GM23248 (cell line): Measurements from ENCODE around the gene CEACAM18. TPM values are rescaled to one million over a fixed set of nuclear protein-coding genes. Genes with fewer than 3 reads are reported as not detected.

Experiments used
- DNase-seq: peaks from one replicate; pipeline ENCODE4 v3.0.0-alpha.2; 2015
- H2AFZ ChIP-seq: fragments of 200-600 bp; sonication (generic); 2 replicates; pipeline ENCODE4 v1.6.1; 2016; ENCODE audit warnings: antibody characterized with exemption
- H3F3A ChIP-seq: fragments of 200-600 bp; sonication (generic); 2 replicates; pipeline ENCODE4 v1.6.1; 2016; ENCODE audit warnings: mild to moderate bottlenecking, antibody characterized with exemption, mixed run types; ENCODE audit not compliant: insufficient read depth
- H3K27ac ChIP-seq: fragments of 200-600 bp; sonication (generic); 2 replicates; pipeline ENCODE4 v1.5.1; 2016; ENCODE audit warnings: mild to moderate bottlenecking
- H3K27me3 ChIP-seq: fragments of 200-600 bp; sonication (generic); replicated peaks from 2 replicates; pipeline ENCODE4 v1.6.1; 2016; ENCODE audit warnings: mild to moderate bottlenecking; ENCODE audit not compliant: insufficient read depth
- H3K36me3 ChIP-seq: fragments of 200-600 bp; sonication (generic); 2 replicates; pipeline ENCODE4 v1.6.1; 2016; ENCODE audit warnings: low read depth, mild to moderate bottlenecking
- H3K4me1 ChIP-seq: fragments of 200-600 bp; sonication (generic); 2 replicates; pipeline ENCODE4 v1.6.1; 2016; ENCODE audit warnings: mild to moderate bottlenecking; ENCODE audit not compliant: insufficient read depth
- H3K4me2 ChIP-seq: fragments of 200-600 bp; sonication (generic); one replicate; pipeline ENCODE4 v1.6.1; 2016; ENCODE audit warnings: mild to moderate bottlenecking; ENCODE audit not compliant: unreplicated experiment
- H3K4me3 ChIP-seq: fragments of 200-600 bp; sonication (generic); 2 replicates; pipeline ENCODE4 v1.5.1; 2016; ENCODE audit warnings: mild to moderate bottlenecking
- H3K79me2 ChIP-seq: fragments of 200-600 bp; sonication (generic); 2 replicates; pipeline ENCODE4 v1.6.1; 2016; ENCODE audit warnings: mild to moderate bottlenecking; ENCODE audit not compliant: insufficient read depth
- H3K9ac ChIP-seq: fragments of 200-600 bp; sonication (generic); 2 replicates; pipeline ENCODE4 v1.6.1; 2016; ENCODE audit warnings: mild to moderate bottlenecking
- H3K9me2 ChIP-seq: fragments of 200-600 bp; sonication (generic); 2 replicates; pipeline ENCODE4 v1.6.1; 2016; ENCODE audit warnings: mixed run types, mild to moderate bottlenecking, moderate library complexity; ENCODE audit not compliant: insufficient read depth
- H3K9me3 ChIP-seq: fragments of 200-600 bp; sonication (generic); one replicate; pipeline ENCODE4 v1.6.1; 2017; ENCODE audit warnings: low read depth
- H4K20me1 ChIP-seq: fragments of 200-600 bp; sonication (generic); 2 replicates; pipeline ENCODE4 v1.6.0; 2016; ENCODE audit not compliant: insufficient read depth
- EZH2 ChIP-seq: fragments of 200-600 bp; sonication (generic); IDR thresholded peaks from 2 replicates; pipeline ENCODE4 v1.6.1; 2018; ENCODE audit warnings: antibody characterized with exemption, mild to moderate bottlenecking; ENCODE audit not compliant: insufficient read depth, poor library complexity, severe bottlenecking
- EZH2phosphoT487 ChIP-seq: fragments of 200-600 bp; sonication (generic); IDR thresholded peaks from 2 replicates; pipeline ENCODE4 v1.6.1; 2018; ENCODE audit warnings: antibody characterized with exemption, moderate library complexity, mild to moderate bottlenecking, low read depth; ENCODE audit not compliant: insufficient read depth
- WGBS, 2 experiments: methylation state at CpG; one replicate each; pipeline ENCODE4 v1.1.6; 2015 to 2017; ENCODE audit warnings: low lambda C conversion rate in 2 of 2, low coverage in 1 of 2; ENCODE audit errors: missing lambda C conversion rate in 2 of 2; 5-methylcytosine and 5-hydroxymethylcytosine counted together
- in situ Hi-C: fragments of 300-500 bp; cut with MboI; formaldehyde crosslinking; loops from 2 replicates; pipeline ENCODE4 v1.15.0; 2020
- polyA plus RNA-seq: library from polyadenylated mRNA; unstranded; fragments of >200 nt; fragmentation: Nextera tagmentation; extraction: Ambion mirVana; gene quantifications from 2 replicates; pipeline ENCODE4 v1.2.1, GENCODE V29; 2016
- total RNA-seq: library from RNA; depleted of rRNA; stranded (reverse); fragments of >200 nt; shearing (Covaris generic); gene quantifications from 2 replicates; pipeline ENCODE4 v1.2.3, GENCODE V29; 2014; rRNA removed

CEACAM18 gene
- total RNA-seq (not detected in 2 replicates), polyA plus RNA-seq (not detected in 2 replicates)

DNA sequence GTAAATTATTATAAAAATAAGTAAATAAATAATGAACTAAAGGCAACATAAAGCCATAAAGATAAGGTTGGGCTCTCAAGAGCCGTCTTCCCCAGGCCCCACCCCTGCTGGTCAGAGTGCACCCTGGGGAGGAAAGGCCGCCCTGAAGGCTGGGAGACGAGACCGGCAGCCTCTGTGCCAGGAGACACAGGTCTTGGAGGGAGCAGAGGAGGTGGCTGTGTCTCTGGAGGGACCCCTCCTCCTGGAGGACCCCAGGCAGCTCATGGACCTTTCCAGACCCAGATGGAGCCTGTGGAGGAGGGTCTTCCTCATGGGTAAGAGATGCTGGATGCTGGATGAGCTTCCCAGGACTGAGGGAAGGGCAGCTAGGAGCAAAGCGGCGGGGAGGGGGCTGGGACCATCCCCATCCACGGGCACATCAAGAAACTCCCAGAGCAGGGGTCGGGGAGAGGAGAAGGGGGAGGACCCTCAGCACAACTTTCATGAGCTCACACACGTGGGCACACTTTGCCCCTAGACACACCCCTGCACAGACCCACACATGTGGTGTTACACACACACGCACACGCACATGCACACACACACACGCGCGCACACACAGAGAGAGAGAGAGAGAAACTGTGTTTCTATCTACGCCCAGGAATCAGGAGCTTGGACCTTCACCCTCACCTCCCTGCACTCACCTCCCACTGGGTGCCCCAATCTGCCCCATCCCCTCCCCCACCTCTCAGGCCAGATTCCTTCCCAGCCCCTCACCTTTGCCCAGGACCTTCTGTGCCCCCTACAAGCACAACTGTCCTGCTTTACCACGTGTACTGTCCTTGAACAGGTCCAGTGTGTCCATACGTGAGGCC lies at the start of gene CEACAM18:
TSS of gene CEACAM18 (plus strand) at position 159 of the 854 bp plus-strand sequence.
- no peak within 1 kb of the TSS for H2AFZ ChIP-seq
- H3K36me3 ChIP-seq: no peaks in the 10 kb centered on the region
- H3K27ac ChIP-seq: no peak within 1 kb of the TSS
- 35 to 41% methylated on average over 15 to 17 of the region's 17 CpGs for WGBS, 2 experiments
- H3F3A ChIP-seq: no peaks in the 10 kb centered on the region
- H3K9ac ChIP-seq: no peak within 1 kb of the TSS
- no peaks in the 10 kb centered on the region for H3K9me3 ChIP-seq
- H3K4me2 ChIP-seq: no peak within 1 kb of the TSS
- in situ Hi-C loops: no loop called here
- no peaks in the 10 kb centered on the region for H3K9me2 ChIP-seq
- no peaks in the 10 kb centered on the region for H3K27me3 ChIP-seq
- no peak for TF ChIP-seq EZH2phosphoT487
- no peak for TF ChIP-seq EZH2
- H3K4me3 ChIP-seq: no peak within 1 kb of the TSS
- no peaks in the 10 kb centered on the region for H4K20me1 ChIP-seq
- DNase-seq: no peak
- H3K4me1 ChIP-seq: no peaks in the 10 kb centered on the region
- H3K79me2 ChIP-seq: no peaks in the 10 kb centered on the region

DNA sequence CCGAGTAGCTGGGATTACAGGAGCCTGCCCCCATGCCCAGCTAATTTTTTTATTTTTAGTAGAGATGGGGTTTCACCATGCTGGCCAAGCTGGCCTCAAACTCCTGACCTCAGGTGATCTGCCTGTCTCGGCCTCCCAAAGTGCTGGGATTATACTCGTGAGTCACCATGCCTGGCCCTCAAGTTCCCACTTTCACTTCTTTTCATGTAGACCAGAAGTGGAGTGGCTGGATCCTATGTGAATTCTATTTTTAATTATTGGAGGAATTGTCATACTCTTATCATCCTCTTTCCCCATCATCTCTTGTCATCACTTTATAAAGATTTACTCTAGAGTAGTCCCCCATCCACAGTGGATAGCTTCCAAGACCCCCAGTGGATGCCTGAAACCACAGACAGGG lies 48.1 kb upstream of the CEACAM18 start:
- in situ Hi-C loops: no loop called here
- H3K27ac ChIP-seq: no peak overlapping the region
- 4 to 5% methylated on average over 3 of the region's 3 CpGs for WGBS, 2 experiments

DNA sequence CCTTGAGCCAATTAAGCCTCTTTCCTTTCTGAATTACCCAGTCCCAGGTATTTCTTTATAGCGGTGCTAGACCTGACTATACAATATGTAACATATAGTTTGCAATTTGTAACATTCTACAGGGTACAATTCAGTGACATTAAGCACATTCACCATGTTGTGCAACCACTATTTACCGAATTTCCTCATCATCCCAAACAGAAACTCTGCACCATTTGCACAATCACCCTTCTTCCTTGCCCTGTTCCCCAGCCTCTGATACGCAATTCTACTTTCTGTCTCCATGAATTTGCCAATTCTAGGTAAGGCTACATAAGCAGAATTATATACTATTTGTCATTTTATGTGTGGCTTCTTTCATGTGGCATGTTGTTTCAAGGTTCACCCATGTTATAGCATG lies 47.2 kb upstream of the CEACAM18 start:
- H3K27me3 ChIP-seq: no peaks in the 10 kb centered on the region
- H2AFZ ChIP-seq: no peak overlapping the region
- no peak overlapping the region for H3K27ac ChIP-seq
- H3K9me3 ChIP-seq: no peaks in the 10 kb centered on the region
- no peaks in the 10 kb centered on the region for H3F3A ChIP-seq
- no peaks in the 10 kb centered on the region for H3K79me2 ChIP-seq
- 8 to 9% methylated on average over 3 of the region's 3 CpGs for WGBS, 2 experiments
- no peak overlapping the region for H3K4me3 ChIP-seq
- H3K4me1 ChIP-seq: no peaks in the 10 kb centered on the region
- TF ChIP-seq EZH2phosphoT487 (no peak), EZH2 (no peak)
- in situ Hi-C loops: no loop called here
- no peaks in the 10 kb centered on the region for H3K36me3 ChIP-seq
- DNase-seq: no peak
- no peaks in the 10 kb centered on the region for H4K20me1 ChIP-seq
- H3K9ac ChIP-seq: no peak overlapping the region
- H3K9me2 ChIP-seq: no peaks in the 10 kb centered on the region
- no peak overlapping the region for H3K4me2 ChIP-seq

More for the DNA sequence above, 48.1 kb upstream of the CEACAM18 start:
- Histone ChIP-seq H3K9me3 (no peaks in the 10 kb centered on the region), H3F3A (no peaks in the 10 kb centered on the region), H3K79me2 (no peaks in the 10 kb centered on the region), H3K36me3 (no peaks in the 10 kb centered on the region), H3K4me3 (no peak overlapping the region), H4K20me1 (no peaks in the 10 kb centered on the region), H2AFZ (no peak overlapping the region), H3K9ac (no peak overlapping the region), H3K4me1 (no peaks in the 10 kb centered on the region), H3K4me2 (no peak overlapping the region), H3K9me2 (no peaks in the 10 kb centered on the region), H3K27me3 (no peaks in the 10 kb centered on the region)
- TF ChIP-seq EZH2 (no peak), EZH2phosphoT487 (no peak)
- no peak for DNase-seq

DNA sequence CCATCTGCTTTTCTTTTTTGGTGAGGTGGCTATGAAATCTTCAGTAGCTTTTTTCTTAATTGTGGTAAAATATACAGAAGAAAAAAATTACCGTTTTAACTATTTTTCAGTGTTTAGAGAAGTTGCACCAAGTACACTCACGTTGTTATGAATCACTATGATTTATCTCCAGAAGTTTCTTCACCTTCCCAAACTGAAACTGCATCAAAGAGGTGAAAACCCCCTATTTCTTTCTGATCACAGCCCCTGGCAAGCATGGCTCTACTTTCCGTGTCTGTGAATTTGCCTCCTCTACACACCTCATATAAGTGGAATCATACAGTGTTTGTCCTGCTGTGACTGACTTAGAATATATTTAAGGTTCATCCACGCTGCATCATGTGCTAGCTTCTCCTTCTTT lies 45.3 kb upstream of the CEACAM18 start:
- Histone ChIP-seq H3K4me2 (no peak overlapping the region), H4K20me1 (no peaks in the 10 kb centered on the region), H3K27me3 (no peaks in the 10 kb centered on the region), H3K27ac (no peak overlapping the region), H3K4me1 (no peaks in the 10 kb centered on the region), H3K9me2 (no peaks in the 10 kb centered on the region), H3K9ac (no peak overlapping the region), H2AFZ (no peak overlapping the region), H3K4me3 (no peak overlapping the region), H3K36me3 (no peaks in the 10 kb centered on the region), H3K79me2 (no peaks in the 10 kb centered on the region), H3K9me3 (no peaks in the 10 kb centered on the region), H3F3A (no peaks in the 10 kb centered on the region)
- DNase-seq: no peak
- TF ChIP-seq EZH2phosphoT487 (no peak), EZH2 (no peak)
- WGBS, 2 experiments: 24 to 26% methylated on average over 4 of the region's 4 CpGs
- in situ Hi-C loops: no loop called here
